Liver (tissue), 9 donors: ENCODE results near the gene GMDS. TPM values are rescaled to one million over a fixed set of nuclear protein-coding genes. Genes with fewer than 3 reads are reported as not detected.

Experiments used
- DNase-seq: peaks from one replicate; pipeline ENCODE4 v3.0.0-alpha.2; 2017; ENCODE audit warnings: low spot score
- H3K27ac ChIP-seq, 2 donors: one replicate each; pipeline ENCODE4 v1.7.0; 2013; ENCODE audit warnings: inconsistent platforms in 2 of 2, low read length in 2 of 2, control low read depth in 1 of 2, low read depth in 1 of 2, mild to moderate bottlenecking in 1 of 2
- H3K27me3 ChIP-seq, 4 donors: one replicate each; pipeline versions ENCODE4 v1.6.1 to v1.7.0; 2013; ENCODE audit warnings: low read length in 3 of 4, inconsistent platforms in 1 of 4, mild to moderate bottlenecking in 1 of 4, moderate library complexity in 1 of 4; ENCODE audit not compliant: control insufficient read depth in 4 of 4, insufficient read depth in 4 of 4
- H3K36me3 ChIP-seq, 4 donors: one replicate each; pipeline versions ENCODE4 v1.6.1 to v1.7.0; 2013; ENCODE audit warnings: low read length in 3 of 4, mild to moderate bottlenecking in 3 of 4, low read depth in 1 of 4, moderate library complexity in 1 of 4; ENCODE audit not compliant: control insufficient read depth in 4 of 4, insufficient read depth in 3 of 4
- H3K4me1 ChIP-seq, 4 donors: one replicate each; pipeline versions ENCODE4 v1.6.1 to v1.7.0; 2013; ENCODE audit warnings: low read length in 3 of 4, mild to moderate bottlenecking in 3 of 4, moderate library complexity in 1 of 4; ENCODE audit not compliant: control insufficient read depth in 4 of 4, insufficient read depth in 4 of 4
- H3K4me3 ChIP-seq, 3 donors: one replicate each; pipeline versions ENCODE4 v1.6.1 to v1.7.0; 2013; ENCODE audit warnings: low read length in 3 of 3, control low read depth in 1 of 3, low read depth in 1 of 3, mild to moderate bottlenecking in 1 of 3
- H3K9ac ChIP-seq, 2 donors: one replicate each; pipeline ENCODE4 v1.7.0; 2013; ENCODE audit warnings: low read length in 2 of 2, mild to moderate bottlenecking in 2 of 2, moderate library complexity in 2 of 2, control low read depth in 1 of 2, low read depth in 1 of 2
- H3K9me3 ChIP-seq, 4 donors: one replicate each; pipeline versions ENCODE4 v1.6.1 to v1.7.0; 2013; ENCODE audit warnings: low read length in 3 of 4; ENCODE audit not compliant: control insufficient read depth in 4 of 4
- ATF3 ChIP-seq: IDR thresholded peaks from 2 replicates; pipeline ENCODE4 v1.6.1; 2016; ENCODE audit warnings: antibody characterized with exemption
- EGR1 ChIP-seq, 2 donors: IDR thresholded peaks; 2 replicates each; pipeline ENCODE4 v1.6.1; 2016 to 2018; ENCODE audit warnings: antibody characterized with exemption in 2 of 2, low read depth in 2 of 2
- GABPA ChIP-seq, 2 donors: IDR thresholded peaks in 1 of 2; conservative IDR thresholded peaks in 1 of 2; 2 replicates each; pipeline ENCODE4 v1.6.1; 2016; ENCODE audit warnings: antibody characterized with exemption in 2 of 2, mild to moderate bottlenecking in 1 of 2, moderate library complexity in 1 of 2
- HNF4A ChIP-seq, 2 donors: conservative IDR thresholded peaks; 2 replicates each; pipeline ENCODE4 v1.6.1; 2016; ENCODE audit warnings: antibody characterized with exemption in 2 of 2, mild to moderate bottlenecking in 2 of 2
- HNF4G ChIP-seq: IDR thresholded peaks from 2 replicates; pipeline ENCODE4 v1.6.1; 2016; ENCODE audit warnings: antibody characterized with exemption
- JUND ChIP-seq, 2 donors: IDR thresholded peaks; 2 replicates each; pipeline ENCODE4 v1.6.1; 2016; ENCODE audit warnings: antibody characterized with exemption in 2 of 2
- NR2F2 ChIP-seq: IDR thresholded peaks from 2 replicates; pipeline ENCODE4 v1.6.1; 2016; ENCODE audit warnings: antibody characterized with exemption
- RAD21 ChIP-seq, 2 donors: IDR thresholded peaks; 2 replicates each; pipeline ENCODE4 v1.6.1; 2016; ENCODE audit warnings: antibody characterized with exemption in 2 of 2, mild to moderate bottlenecking in 2 of 2
- REST ChIP-seq: IDR thresholded peaks from 2 replicates; pipeline ENCODE4 v1.6.1; 2016; ENCODE audit warnings: antibody characterized with exemption, mild to moderate bottlenecking
- RXRA ChIP-seq, 2 donors: IDR thresholded peaks; 2 replicates each; pipeline ENCODE4 v1.6.1; 2017 to 2018; ENCODE audit warnings: antibody characterized with exemption in 2 of 2, mild to moderate bottlenecking in 1 of 2
- SP1 ChIP-seq: IDR thresholded peaks from 2 replicates; pipeline ENCODE4 v1.6.1; 2018; ENCODE audit warnings: antibody characterized with exemption, mild to moderate bottlenecking
- TAF1 ChIP-seq: conservative IDR thresholded peaks from 2 replicates; pipeline ENCODE4 v1.6.1; 2016; ENCODE audit warnings: antibody characterized with exemption, mild to moderate bottlenecking
- YY1 ChIP-seq: IDR thresholded peaks from 2 replicates; pipeline ENCODE4 v1.6.1; 2016; ENCODE audit warnings: antibody characterized with exemption, mild to moderate bottlenecking
- WGBS: extraction: QIAGEN DNeasy Blood & Tissue Kit; methylation state at CpG from one replicate; pipeline ENCODE4 v1.1.7; 2013; 5-methylcytosine and 5-hydroxymethylcytosine counted together
- polyA plus RNA-seq, 2 donors: library from polyadenylated mRNA; stranded (reverse) in 1 of 2; unstranded in 1 of 2; fragments of 200-250 nt in 1 of 2; fragments of >200 nt in 1 of 2; fragmentation: Nextera tagmentation in 1 of 2; extraction: Ambion mirVana in 1 of 2; gene quantifications; one replicate each; pipeline versions ENCODE4 v1.2.1 to v1.2.3, GENCODE V29; 2013 to 2015
- total RNA-seq, 2 donors: library from RNA; depleted of rRNA; stranded (reverse); fragments of >200 nt; gene quantifications; one replicate each; pipeline ENCODE4 v1.2.3, GENCODE V29; 2014
- TF ChIP-seq, protein P1 (sequence below): IDR thresholded peaks from 2 replicates; pipeline ENCODE4 v1.6.1; 2016; ENCODE audit warnings: antibody characterized with exemption
- donor health status: healthy.
- donor health status: healthy.
- donor health status: healthy.
- donor health status: healthy.
- donor health status: healthy.

Gene GMDS
- total and polyA plus RNA-seq, 4 donors, result 3.5 to 15.6 (median 13.0) TPM

- TF ChIP-seq JUND (IDR thresholded peaks at IDR 0.05) (no peak), REST (no peak), RXRA (IDR thresholded peaks at IDR 0.05) (no peak), ATF3 (no peak)
Measured at GRCh38 chr6:1619098-1619672, 626.2 kb downstream of the GMDS start (continued).

GRCh38 chr6:1618311-1619097 is 626.9 kb downstream of the GMDS start:
- TF ChIP-seq JUND (IDR thresholded peaks at IDR 0.05) (no peak), YY1 (no peak), EGR1 (IDR thresholded peaks at IDR 0.05; ENCODE audit: low read depth in 2 of 2) (no peak), REST (no peak)
- H3K27me3 ChIP-seq, result peaks cover 2 to 37% (median 8%) of the 10 kb centered on the region in 4 donors
- no peak overlapping the region for H3K4me3 ChIP-seq
- H3K9me3 ChIP-seq, result peaks cover 0 to 7% (median 1%) of the 10 kb centered on the region in 4 donors
- no peak overlapping the region for H3K27ac ChIP-seq
- 49% methylated on average over 31 of the region's 31 CpGs for WGBS
- DNase-seq, result no peak
- peaks cover 5 to 16% (median 11%) of the 10 kb centered on the region in 4 donors for H3K4me1 ChIP-seq
- no peaks in the 10 kb centered on the region for H3K36me3 ChIP-seq
- no peak overlapping the region for H3K9ac ChIP-seq

- Histone ChIP-seq H3K36me3 (no peaks in the 10 kb centered on the region), H3K4me1 (peaks cover 5 to 16% (median 11%) of the 10 kb centered on the region in 4 donors), H3K9ac (no peak overlapping the region), H3K4me3 (no peak overlapping the region), H3K27ac (no peak overlapping the region), H3K9me3 (peaks cover 0 to 7% (median 1%) of the 10 kb centered on the region in 4 donors), H3K27me3 (peaks cover 2 to 37% (median 5%) of the 10 kb centered on the region in 4 donors)
- DNase-seq, result no peak
- 76% methylated on average over 21 of the region's 21 CpGs for WGBS
- no peak for TF ChIP-seq ATF3
- no peak for TF ChIP-seq YY1
- no peak for TF ChIP-seq TAF1
- TF ChIP-seq NR2F2, result no peak
- no peak for TF ChIP-seq HNF4G
- TF ChIP-seq HNF4A (conservative IDR thresholded peaks at IDR 0.05), result no peak
- no peak for TF ChIP-seq EGR1 (IDR thresholded peaks at IDR 0.05; ENCODE audit: low read depth in 2 of 2)
- TF ChIP-seq RAD21 (IDR thresholded peaks at IDR 0.05), result no peak
- TF ChIP-seq RXRA (IDR thresholded peaks at IDR 0.05), result no peak
- TF ChIP-seq, protein P1, sequence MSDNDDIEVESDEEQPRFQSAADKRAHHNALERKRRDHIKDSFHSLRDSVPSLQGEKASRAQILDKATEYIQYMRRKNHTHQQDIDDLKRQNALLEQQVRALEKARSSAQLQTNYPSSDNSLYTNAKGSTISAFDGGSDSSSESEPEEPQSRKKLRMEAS, result no peak
- TF ChIP-seq GABPA (IDR thresholded peaks at IDR 0.05 in 1 of 2, conservative IDR thresholded peaks at IDR 0.05 in 1 of 2), result no peak
- no peak for TF ChIP-seq SP1
- no peak for TF ChIP-seq REST
Measured at GRCh38 chr6:1617466-1618310, 627.7 kb downstream of the GMDS start.
